Panc1 (cell line): ENCODE results near the gene TAB2. TPM values are rescaled to one million over a fixed set of nuclear protein-coding genes. Genes with fewer than 3 reads are reported as not detected.

Source experiments
- ATAC-seq: fragments of 200-7000 bp; cut with Tn5 transposase; 2 replicates; pipeline ENCODE4 v1.9.1; 2020; ENCODE audit warnings: mild to moderate bottlenecking, moderate library complexity
- BruUV-seq: library from RNA; stranded (reverse); fragments of 400-500 nt; replicated peaks from 2 replicates; lab custom pipeline; 2021; lab: Mats Ljungman, UMichigan
- CTCF ChIA-PET: fragments of 300-600 bp; sonication (Branson Sonifier 250); formaldehyde crosslinking; loops from one replicate; lab custom pipeline; 2022; ENCODE audit warnings: antibody characterized with exemption; lab: Charles Lee
- POLR2A ChIA-PET: fragments of 300-600 bp; sonication (Branson Sonifier 250); formaldehyde crosslinking; loops from one replicate; lab custom pipeline; 2022; ENCODE audit warnings: antibody characterized with exemption; lab: Charles Lee
- DNase-seq: peaks from one replicate; pipeline ENCODE4 v3.0.0-alpha.2; 2010; ENCODE audit warnings: low read depth, low spot score
- H3K27ac ChIP-seq: 2 replicates; pipeline ENCODE4 v1.5.1; 2011; ENCODE audit warnings: mild to moderate bottlenecking, low read length, inconsistent platforms
- H3K27me3 ChIP-seq: fragments of 200-500 bp; sonication (Bioruptor generic); 2 replicates; pipeline ENCODE4 v1.6.0; 2014; ENCODE audit warnings: low read length, inconsistent platforms; ENCODE audit not compliant: control insufficient read depth, insufficient read depth
- H3K36me3 ChIP-seq: fragments of 200-500 bp; sonication (Bioruptor generic); 2 replicates; pipeline ENCODE4 v1.5.1; 2014; ENCODE audit warnings: inconsistent platforms, mild to moderate bottlenecking, low read length, moderate library complexity; ENCODE audit not compliant: control insufficient read depth, insufficient read depth
- H3K4me1 ChIP-seq: 2 replicates; pipeline ENCODE4 v1.5.1; 2011; ENCODE audit warnings: inconsistent platforms, mild to moderate bottlenecking, low read length, moderate library complexity; ENCODE audit not compliant: control insufficient read depth, insufficient read depth
- H3K4me3 ChIP-seq, 2 experiments: 2 replicates each; pipeline ENCODE4 v1.5.1; 2011 to 2012; ENCODE audit warnings: low read depth in 2 of 2, low read length in 2 of 2, mild to moderate bottlenecking in 2 of 2, inconsistent platforms in 1 of 2, moderate library complexity in 1 of 2
- H3K9me3 ChIP-seq: fragments of 200-500 bp; sonication (Bioruptor generic); 2 replicates; pipeline ENCODE4 v1.5.1; 2014; ENCODE audit warnings: low read depth, mild to moderate bottlenecking, inconsistent platforms, low read length, moderate library complexity; ENCODE audit not compliant: control insufficient read depth, insufficient read depth
- POLR2AphosphoS5 ChIP-seq: IDR thresholded peaks from 2 replicates; pipeline ENCODE4 v1.6.1; 2012; ENCODE audit warnings: mild to moderate bottlenecking, low read depth, low read length, moderate library complexity
- SIN3A ChIP-seq: IDR thresholded peaks from 2 replicates; pipeline ENCODE4 v1.6.1; 2012; ENCODE audit warnings: low read depth, mild to moderate bottlenecking, low read length, moderate library complexity, borderline replicate concordance; ENCODE audit not compliant: insufficient read depth
- TCF7L2 ChIP-seq: IDR thresholded peaks from 2 replicates; pipeline ENCODE4 v1.6.1; 2011; ENCODE audit warnings: mild to moderate bottlenecking, low read depth, low read length, inconsistent platforms
- in situ Hi-C: cut with HindIII; loops from 2 replicates; pipeline ENCODE4 v1.10.0; 2016; ENCODE audit warnings: low sequenced_read_pairs, low pct_unique_long_range_greater_than_20kb
- intact Hi-C: fragments of 100-400 bp; cut with micrococcal nuclease; formaldehyde crosslinking; loops from one replicate; pipeline ENCODE4 v1.10.0; 2022; ENCODE audit not compliant: unreplicated experiment
- total RNA-seq: library from RNA; stranded (reverse); gene quantifications from one replicate; pipeline ENCODE4 v1.2.1, GENCODE V29; 2021; ENCODE audit not compliant: unreplicated experiment
- TF ChIP-seq, protein P1 (sequence below), 2 experiments: IDR thresholded peaks; 2 replicates each; pipeline ENCODE4 v1.6.1; 2011 to 2012; ENCODE audit warnings: low read depth in 2 of 2, control low read depth in 1 of 2, low read length in 1 of 2, mild to moderate bottlenecking in 1 of 2, moderate library complexity in 1 of 2; ENCODE audit not compliant: insufficient read depth in 1 of 2
- TF ChIP-seq, protein P2 (sequence below): fragments of 450-650 bp; IDR thresholded peaks from 2 replicates; pipeline ENCODE4 v1.5.1; 2017; ENCODE audit warnings: mild to moderate bottlenecking

TAB2 gene
- total RNA-seq, 1 experiment from 2014 or later, result 47.2 TPM

- no peak for ATAC-seq
- TF ChIP-seq TCF7L2 (no peak), SIN3A (no peak), POLR2AphosphoS5 (no peak)
- TF ChIP-seq, protein P1, sequence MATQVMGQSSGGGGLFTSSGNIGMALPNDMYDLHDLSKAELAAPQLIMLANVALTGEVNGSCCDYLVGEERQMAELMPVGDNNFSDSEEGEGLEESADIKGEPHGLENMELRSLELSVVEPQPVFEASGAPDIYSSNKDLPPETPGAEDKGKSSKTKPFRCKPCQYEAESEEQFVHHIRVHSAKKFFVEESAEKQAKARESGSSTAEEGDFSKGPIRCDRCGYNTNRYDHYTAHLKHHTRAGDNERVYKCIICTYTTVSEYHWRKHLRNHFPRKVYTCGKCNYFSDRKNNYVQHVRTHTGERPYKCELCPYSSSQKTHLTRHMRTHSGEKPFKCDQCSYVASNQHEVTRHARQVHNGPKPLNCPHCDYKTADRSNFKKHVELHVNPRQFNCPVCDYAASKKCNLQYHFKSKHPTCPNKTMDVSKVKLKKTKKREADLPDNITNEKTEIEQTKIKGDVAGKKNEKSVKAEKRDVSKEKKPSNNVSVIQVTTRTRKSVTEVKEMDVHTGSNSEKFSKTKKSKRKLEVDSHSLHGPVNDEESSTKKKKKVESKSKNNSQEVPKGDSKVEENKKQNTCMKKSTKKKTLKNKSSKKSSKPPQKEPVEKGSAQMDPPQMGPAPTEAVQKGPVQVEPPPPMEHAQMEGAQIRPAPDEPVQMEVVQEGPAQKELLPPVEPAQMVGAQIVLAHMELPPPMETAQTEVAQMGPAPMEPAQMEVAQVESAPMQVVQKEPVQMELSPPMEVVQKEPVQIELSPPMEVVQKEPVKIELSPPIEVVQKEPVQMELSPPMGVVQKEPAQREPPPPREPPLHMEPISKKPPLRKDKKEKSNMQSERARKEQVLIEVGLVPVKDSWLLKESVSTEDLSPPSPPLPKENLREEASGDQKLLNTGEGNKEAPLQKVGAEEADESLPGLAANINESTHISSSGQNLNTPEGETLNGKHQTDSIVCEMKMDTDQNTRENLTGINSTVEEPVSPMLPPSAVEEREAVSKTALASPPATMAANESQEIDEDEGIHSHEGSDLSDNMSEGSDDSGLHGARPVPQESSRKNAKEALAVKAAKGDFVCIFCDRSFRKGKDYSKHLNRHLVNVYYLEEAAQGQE (IDR thresholded peaks at IDR 0.05; ENCODE audit: insufficient read depth in 1 of 2, low read depth in 2 of 2, low read length in 1 of 2), result no peak
- TF ChIP-seq, protein P2, sequence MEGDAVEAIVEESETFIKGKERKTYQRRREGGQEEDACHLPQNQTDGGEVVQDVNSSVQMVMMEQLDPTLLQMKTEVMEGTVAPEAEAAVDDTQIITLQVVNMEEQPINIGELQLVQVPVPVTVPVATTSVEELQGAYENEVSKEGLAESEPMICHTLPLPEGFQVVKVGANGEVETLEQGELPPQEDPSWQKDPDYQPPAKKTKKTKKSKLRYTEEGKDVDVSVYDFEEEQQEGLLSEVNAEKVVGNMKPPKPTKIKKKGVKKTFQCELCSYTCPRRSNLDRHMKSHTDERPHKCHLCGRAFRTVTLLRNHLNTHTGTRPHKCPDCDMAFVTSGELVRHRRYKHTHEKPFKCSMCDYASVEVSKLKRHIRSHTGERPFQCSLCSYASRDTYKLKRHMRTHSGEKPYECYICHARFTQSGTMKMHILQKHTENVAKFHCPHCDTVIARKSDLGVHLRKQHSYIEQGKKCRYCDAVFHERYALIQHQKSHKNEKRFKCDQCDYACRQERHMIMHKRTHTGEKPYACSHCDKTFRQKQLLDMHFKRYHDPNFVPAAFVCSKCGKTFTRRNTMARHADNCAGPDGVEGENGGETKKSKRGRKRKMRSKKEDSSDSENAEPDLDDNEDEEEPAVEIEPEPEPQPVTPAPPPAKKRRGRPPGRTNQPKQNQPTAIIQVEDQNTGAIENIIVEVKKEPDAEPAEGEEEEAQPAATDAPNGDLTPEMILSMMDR, result no peak
- no peaks in the 10 kb centered on the region for H3K36me3 ChIP-seq
- ChIA-PET POLR2A (no interaction called here), CTCF (no interaction called here)
- DNase-seq, result no peak
- H3K4me1 ChIP-seq, result no peaks in the 10 kb centered on the region
- in situ Hi-C loops (no loop called here), intact Hi-C loops (no loop called here)
- no peak overlapping the region for H3K4me3 ChIP-seq
- no TSS peak for BruUV-seq
- no peaks in the 10 kb centered on the region for H3K9me3 ChIP-seq
- H3K27me3 ChIP-seq, result no peaks in the 10 kb centered on the region; the same call in 1 of the 2 replicates
- H3K27ac ChIP-seq, result no peak overlapping the region
Measured at GRCh38 chr6:149306967-149307366, 10.5 kb upstream of the TAB2 start.

DNA sequence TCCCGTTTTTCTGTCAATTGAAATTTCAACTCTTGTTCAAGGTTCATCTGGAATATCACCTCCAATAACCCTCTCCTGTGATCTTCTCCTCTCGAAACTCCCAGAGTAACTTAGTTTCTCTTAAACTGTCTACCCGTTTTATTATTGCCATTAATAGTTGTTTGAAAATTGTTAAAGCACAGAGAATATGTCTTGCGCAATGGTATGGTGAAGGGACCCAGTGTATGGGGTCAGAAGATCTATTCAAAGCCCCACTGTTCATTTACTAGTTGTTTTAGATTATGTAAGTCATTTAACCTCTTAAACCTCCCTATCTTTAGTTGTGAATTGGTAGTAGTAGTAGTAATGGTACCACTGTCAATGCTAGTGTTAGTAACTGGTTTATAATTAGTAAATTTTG lies 6.2 kb upstream of the TAB2 start:
- ATAC-seq (no peak), DNase-seq (no peak)
- H3K27ac ChIP-seq, result no peak overlapping the region
- 0 out of 2 replicates have a peak, but pooled peaks cover 2% of the 10 kb centered on the region for H3K4me1 ChIP-seq
- no TSS peak for BruUV-seq
- TF ChIP-seq, protein P2, result no peak
- TF ChIP-seq SIN3A (no peak), TCF7L2 (no peak), POLR2AphosphoS5 (no peak)
- TF ChIP-seq, protein P1 (IDR thresholded peaks at IDR 0.05; ENCODE audit: insufficient read depth in 1 of 2, low read depth in 2 of 2, low read length in 1 of 2), result no peak
- no peaks in the 10 kb centered on the region for H3K9me3 ChIP-seq
- ChIA-PET CTCF (no interaction called here), POLR2A (no interaction called here)
- peaks cover 5% of the 10 kb centered on the region; the same call in 1 of the 2 replicates for H3K27me3 ChIP-seq
- no peaks in the 10 kb centered on the region for H3K36me3 ChIP-seq
- in situ Hi-C loops (no loop called here), intact Hi-C loops (loop anchor here (10.0 kb wide), 1 partner anchor 226 kb away; no protein-coding TSS in a partner anchor)
- no peak overlapping the region for H3K4me3 ChIP-seq
